22Rv1 (cell line): Measurements from ENCODE around the gene RASSF5.

Experiments used
- H3K27ac ChIP-seq: fragments of 450-650 bp; 2 replicates; pipeline ENCODE4 v1.5.1; 2017
- ZFX ChIP-seq: fragments of 450-650 bp; IDR thresholded peaks from 2 replicates; pipeline ENCODE4 v1.6.1; 2017; ENCODE audit warnings: antibody characterized with exemption, borderline replicate concordance
- TF ChIP-seq, protein P1 (sequence below): fragments of 450-650 bp; IDR thresholded peaks from 2 replicates; pipeline ENCODE4 v1.5.1; 2017; ENCODE audit warnings: mild to moderate bottlenecking

RASSF5 gene

DNA sequence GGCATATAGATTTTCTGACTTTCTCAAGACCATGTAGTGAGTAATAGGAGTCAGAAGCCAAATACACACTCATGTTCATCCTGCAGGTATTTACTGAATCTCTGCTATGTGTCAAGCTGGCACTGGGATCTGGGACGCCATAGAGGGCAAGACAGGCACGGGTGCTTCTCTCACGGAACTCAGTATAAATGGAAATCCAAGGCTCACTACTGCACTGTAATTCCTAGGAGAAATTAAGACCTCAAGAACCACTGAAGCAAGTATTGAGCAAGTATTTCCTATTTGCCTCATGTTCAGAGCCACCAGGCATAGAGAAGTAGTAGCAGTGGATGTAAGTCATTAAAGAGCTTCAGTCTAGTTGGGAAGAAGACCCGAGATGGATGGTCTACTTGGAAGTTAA lies 66.0 kb downstream of the RASSF5 start:
- TF ChIP-seq, protein P1, sequence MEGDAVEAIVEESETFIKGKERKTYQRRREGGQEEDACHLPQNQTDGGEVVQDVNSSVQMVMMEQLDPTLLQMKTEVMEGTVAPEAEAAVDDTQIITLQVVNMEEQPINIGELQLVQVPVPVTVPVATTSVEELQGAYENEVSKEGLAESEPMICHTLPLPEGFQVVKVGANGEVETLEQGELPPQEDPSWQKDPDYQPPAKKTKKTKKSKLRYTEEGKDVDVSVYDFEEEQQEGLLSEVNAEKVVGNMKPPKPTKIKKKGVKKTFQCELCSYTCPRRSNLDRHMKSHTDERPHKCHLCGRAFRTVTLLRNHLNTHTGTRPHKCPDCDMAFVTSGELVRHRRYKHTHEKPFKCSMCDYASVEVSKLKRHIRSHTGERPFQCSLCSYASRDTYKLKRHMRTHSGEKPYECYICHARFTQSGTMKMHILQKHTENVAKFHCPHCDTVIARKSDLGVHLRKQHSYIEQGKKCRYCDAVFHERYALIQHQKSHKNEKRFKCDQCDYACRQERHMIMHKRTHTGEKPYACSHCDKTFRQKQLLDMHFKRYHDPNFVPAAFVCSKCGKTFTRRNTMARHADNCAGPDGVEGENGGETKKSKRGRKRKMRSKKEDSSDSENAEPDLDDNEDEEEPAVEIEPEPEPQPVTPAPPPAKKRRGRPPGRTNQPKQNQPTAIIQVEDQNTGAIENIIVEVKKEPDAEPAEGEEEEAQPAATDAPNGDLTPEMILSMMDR = no peak
- no peak for TF ChIP-seq ZFX
- H3K27ac ChIP-seq = no peak overlapping the region

DNA sequence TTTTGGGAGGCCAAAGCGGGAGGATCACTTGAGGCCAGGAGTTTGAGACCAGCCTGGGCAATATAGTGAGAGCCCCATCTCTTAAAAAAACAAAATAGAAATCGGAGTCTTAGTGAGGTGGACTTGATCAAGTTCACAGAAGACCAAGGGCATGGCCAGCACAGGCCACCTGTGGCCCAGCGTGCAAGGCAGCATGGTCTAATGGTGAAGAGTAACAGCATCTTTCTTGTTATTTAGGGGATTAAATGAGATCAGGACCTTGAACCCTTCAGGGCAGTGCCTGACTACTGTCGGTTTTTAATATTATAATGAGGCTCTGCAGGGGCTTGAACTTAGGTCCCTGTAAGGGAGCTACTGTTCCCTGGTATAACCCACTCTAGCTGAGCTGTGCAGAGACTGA lies 66.4 kb downstream of the RASSF5 start:
- TF ChIP-seq, protein P1 = no peak
- no peak for TF ChIP-seq ZFX
- H3K27ac ChIP-seq = no peak overlapping the region

DNA sequence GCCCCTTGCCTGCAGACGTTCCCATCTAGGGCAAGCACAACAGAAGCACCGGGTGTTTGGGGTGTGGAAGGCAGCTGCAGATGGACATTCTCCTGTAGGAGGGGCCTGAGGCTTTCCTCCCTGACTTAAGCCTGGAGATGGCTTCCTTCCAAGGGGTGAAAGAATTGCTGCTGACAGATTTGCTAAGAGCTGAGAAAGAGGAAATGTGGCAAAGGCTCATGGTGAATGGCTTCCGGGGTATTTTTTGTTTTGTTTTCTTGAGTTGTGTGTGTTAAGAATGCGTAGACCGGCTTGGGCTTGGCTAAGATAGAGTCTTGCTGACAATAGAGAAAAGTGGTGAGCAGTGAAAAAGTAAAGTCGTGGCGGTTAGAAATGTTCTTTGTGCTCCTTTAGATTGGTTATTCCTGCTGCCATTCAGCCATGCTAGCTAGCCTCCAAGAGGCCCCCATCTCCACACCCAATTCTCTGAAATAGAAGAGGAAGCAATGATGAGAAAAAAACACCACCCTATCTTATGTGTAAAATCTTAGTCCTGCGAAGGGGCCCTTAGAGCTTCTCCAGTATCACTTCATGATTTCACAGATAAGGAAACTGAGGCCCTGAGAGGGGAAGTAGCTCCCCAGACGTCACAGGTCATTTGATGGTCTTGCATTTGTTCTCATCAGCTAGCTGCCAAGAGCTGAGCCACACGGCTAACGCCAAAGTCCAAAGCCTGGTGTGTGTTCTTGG lies 68.0 kb downstream of the RASSF5 start:
- TF ChIP-seq ZFX = no peak
- TF ChIP-seq, protein P1 = no peak
- H3K27ac ChIP-seq = no peak overlapping the region

DNA sequence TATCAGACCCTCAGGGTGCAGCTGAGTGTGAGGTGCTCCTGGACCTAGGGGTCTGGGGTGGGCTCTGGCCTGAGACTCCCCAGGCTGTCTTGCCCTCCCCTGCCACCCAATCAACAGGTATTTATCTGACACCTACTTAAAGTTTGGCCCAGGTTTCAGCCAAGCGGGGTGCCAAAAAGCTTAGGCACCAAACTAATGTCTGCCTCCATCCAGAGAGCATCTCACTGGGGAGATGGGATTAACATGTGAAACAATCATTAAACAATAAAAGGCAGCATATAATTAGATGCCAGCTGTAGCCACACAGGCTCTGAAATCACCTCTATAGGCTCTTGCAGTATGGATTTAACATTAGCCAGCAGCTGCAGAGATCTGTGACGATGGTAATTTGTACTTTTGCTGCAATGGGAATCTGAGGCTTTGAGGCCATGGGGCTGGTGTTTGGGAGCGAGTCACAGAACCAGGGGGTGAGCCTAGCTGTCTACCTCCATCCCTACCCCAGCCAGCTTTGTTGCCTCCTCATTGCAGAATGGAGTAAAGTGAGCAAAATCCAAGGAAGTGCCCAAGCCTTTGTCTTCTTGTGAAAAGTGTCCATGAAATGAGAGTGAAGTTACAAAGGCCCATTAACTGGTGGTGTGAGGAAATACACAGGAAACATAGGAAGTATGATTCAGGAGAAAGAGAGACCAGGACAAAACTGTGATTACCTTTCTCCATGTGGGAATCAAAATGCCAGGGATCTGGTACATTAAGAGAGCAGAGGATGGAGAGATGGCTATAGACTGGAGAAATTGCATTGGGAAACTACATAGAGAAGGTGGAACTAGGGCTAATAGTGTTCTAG lies 68.8 kb downstream of the RASSF5 start:
- H3K27ac ChIP-seq = no peak overlapping the region
- TF ChIP-seq, protein P1 = no peak
- TF ChIP-seq ZFX = no peak

DNA sequence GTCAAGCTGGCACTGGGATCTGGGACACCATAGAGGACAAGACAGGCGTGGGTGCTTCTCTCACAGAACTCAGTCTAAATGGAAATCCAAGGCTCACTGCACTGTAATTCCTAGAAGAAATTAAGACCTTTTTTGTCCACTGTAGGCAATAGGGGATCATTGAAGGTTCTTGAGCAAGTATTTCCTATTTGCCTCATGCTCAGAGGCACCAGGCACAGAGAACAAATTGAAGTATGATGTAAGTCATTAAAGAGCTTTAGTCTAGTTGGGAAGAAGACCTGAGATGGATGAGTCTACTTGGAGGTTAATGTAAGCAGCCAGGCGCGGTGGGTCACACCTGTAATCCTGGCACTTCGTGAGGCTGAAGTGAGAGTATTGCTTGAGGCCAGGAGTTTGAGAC lies 70.3 kb downstream of the RASSF5 start:
- H3K27ac ChIP-seq = no peak overlapping the region
- no peak for TF ChIP-seq ZFX
- TF ChIP-seq, protein P1 = no peak

DNA sequence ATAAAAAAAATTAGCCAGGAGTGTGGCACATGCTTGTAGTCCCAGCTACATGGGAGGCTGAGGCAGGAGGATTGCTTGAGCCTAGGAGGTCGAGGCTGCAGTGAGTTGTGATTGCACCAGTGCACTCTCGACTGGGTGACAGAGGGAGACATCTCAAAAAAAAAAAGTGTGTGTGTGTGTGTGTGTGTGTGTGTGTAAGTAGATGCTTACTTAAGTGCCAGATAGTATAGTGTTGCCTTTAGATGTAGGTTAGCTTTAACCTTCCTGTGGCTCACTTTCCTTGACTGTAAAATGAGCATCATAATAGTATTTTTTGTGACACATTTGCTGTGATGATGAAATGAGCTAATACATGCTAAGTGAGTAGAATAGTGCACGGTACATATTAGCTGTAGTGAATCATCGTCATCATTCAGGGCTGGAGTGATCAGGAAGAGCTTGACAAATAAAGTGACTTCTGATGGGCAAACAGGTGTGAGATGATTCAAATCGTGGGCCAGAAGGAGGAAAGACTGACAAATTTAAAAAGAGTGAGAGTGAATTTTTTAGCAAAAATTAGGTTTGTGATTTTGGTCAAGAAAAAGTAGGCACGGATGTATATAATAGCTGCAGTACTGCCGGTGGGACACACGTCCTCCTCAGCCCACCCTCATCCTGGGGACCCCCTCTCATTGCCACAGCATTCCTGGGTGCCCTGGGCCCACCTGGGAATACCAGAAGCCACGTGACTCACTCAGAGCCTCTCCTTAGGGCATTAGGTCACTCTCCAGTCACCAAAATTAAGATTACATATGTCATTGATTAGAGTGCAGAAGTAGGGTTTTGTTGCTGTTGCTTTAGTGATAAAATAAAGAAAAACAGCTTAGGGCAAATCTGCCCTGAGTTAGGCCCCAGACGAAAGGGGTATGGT lies 71.0 kb downstream of the RASSF5 start:
- TF ChIP-seq, protein P1 = no peak
- TF ChIP-seq ZFX = no peak
- no peak overlapping the region for H3K27ac ChIP-seq
